DMS 273 (cell line): ENCODE measurements around the gene KCND3.
A peak's percentile ranks its signal among the peaks of the same experiment; 100 is the strongest.

ENCODE experiments used
- DNase-seq: peaks from one replicate; lab custom pipeline; 2025; ENCODE audit not compliant: unreplicated experiment; lab: John Stamatoyannopoulos, UW

KCND3 gene

GRCh38 chr1:111989531-111990025 lies at the start of gene KCND3:
TSS of gene KCND3 (minus strand) at chr1:111989668.
- peak; percentile 80 for DNase-seq

GRCh38 chr1:112034277-112034676 lies 44.8 kb upstream of the KCND3 start:
- DNase-seq, result no peak

GRCh38 chr1:112033439-112034120 lies 44.1 kb upstream of the KCND3 start:
- DNase-seq, result no peak

- no peak for DNase-seq
Measured at GRCh38 chr1:112030157-112030556, 40.7 kb upstream of the KCND3 start.

- no peak for DNase-seq
Measured at GRCh38 chr1:112027696-112028095, 38.2 kb upstream of the KCND3 start.

- no peak for DNase-seq
Measured at GRCh38 chr1:112026501-112026900, 37.0 kb upstream of the KCND3 start.

- DNase-seq, result no peak
Measured at GRCh38 chr1:112026016-112026415, 36.5 kb upstream of the KCND3 start.

- DNase-seq, result no peak
Measured at GRCh38 chr1:112021263-112021662, 31.8 kb upstream of the KCND3 start.

- DNase-seq, result no peak
Measured at GRCh38 chr1:112017183-112017582, 27.7 kb upstream of the KCND3 start.

- no peak for DNase-seq
Measured at GRCh38 chr1:112012823-112013222, 23.4 kb upstream of the KCND3 start.

GRCh38 chr1:112011202-112011601 lies 21.7 kb upstream of the KCND3 start:
- no peak for DNase-seq

- DNase-seq, result no peak
Measured at GRCh38 chr1:112007169-112007568, 17.7 kb upstream of the KCND3 start.

- no peak for DNase-seq
Measured at GRCh38 chr1:112006416-112007025, 17.1 kb upstream of the KCND3 start.

GRCh38 chr1:112004076-112004475 lies 14.6 kb upstream of the KCND3 start:
- DNase-seq, result no peak

GRCh38 chr1:112002514-112002913 lies 13.0 kb upstream of the KCND3 start:
- no peak for DNase-seq

GRCh38 chr1:112001436-112001835 lies 12.0 kb upstream of the KCND3 start:
- no peak for DNase-seq

GRCh38 chr1:112000048-112000447 lies 10.6 kb upstream of the KCND3 start:
- DNase-seq, result no peak

GRCh38 chr1:111998332-111998731 lies 8.9 kb upstream of the KCND3 start:
- DNase-seq, result no peak

- no peak for DNase-seq
Measured at GRCh38 chr1:111992476-111992875, 3.0 kb upstream of the KCND3 start.

- peak; percentile 95 for DNase-seq
Measured at GRCh38 chr1:111990878-111991718, 1.6 kb upstream of the KCND3 start.

- DNase-seq, result peak; percentile 59
Measured at GRCh38 chr1:111990026-111990877, 784 bp upstream of the KCND3 start.
